Measurements from ENCODE around the gene ODR4.
"Not testable (repeated sequence)": the region's sequence is repeated elsewhere in the genome, so short reads cannot be mapped to it uniquely, and the experiment has no call there.

The ODR4 gene

GRCh38 chr1:186375152-186375928, at the start of gene ODR4, which contains the start of gene TPR:
TSS of gene ODR4 (plus strand) at chr1:186375838. CDS start at chr1:186379786, 3,948 bp downstream.
TSS of gene TPR (minus strand) at chr1:186375253. CDS start at chr1:186375028, 225 bp downstream.
- intact Hi-C loops (cut with DNase I) = loop anchor here (10.0 kb wide), 2 partner anchors 1061 to 1221 kb away; partner anchors contain the start of genes IVNS1ABP, SWT1 and TRMT1L
- DNase-seq = peak; percentile 94 to 99 (median 97)

GRCh38 chr1:186326009-186326408, 49.6 kb upstream of the ODR4 start:
- intact Hi-C loops (cut with DNase I) = no loop called here
- DNase-seq = no peak

DNA sequence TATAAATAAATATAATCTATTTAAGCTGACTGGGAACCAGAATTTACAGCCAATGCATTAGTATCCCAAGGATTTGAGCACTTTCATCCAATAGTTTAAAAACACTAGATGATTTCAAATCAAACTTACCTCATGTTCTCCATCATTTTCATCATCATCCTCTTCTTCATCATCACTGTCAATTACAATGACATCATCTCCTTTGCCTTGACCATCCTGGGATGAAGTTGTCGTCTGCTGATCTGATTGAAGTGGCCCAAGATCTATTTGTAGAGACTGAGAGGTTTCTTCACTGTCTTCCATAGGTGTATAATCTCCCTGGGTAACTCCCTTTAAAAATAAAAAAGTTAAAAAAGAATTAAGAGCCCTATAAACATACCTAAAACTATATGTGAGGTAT, 48.3 kb upstream of the ODR4 start:
- no peak for DNase-seq
- intact Hi-C loops (cut with DNase I) = no loop called here

DNA sequence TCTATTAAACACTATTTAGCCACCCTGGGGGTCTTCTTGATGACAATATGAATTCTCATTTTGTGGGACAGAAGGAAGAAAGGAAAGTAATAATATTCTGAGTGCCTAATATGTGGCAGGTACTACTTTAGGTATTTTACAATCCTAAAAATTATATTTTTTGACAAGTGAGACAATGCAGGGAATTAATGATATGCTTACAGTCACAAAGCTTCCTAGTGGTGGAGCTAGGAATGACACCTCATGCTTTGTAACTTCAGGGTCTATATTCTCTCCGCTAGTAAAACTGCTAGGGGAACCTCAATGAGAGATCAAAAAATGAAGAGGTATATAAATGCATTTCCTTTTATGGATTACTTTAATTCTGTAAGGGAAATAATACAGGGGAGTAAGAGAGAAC, 44.9 kb upstream of the ODR4 start:
- intact Hi-C loops (cut with DNase I) = no loop called here
- DNase-seq = no peak

GRCh38 chr1:186337554-186337953, 38.1 kb upstream of the ODR4 start:
- DNase-seq = no peak
- intact Hi-C loops (cut with DNase I) = no loop called here

GRCh38 chr1:186340772-186341171, 34.9 kb upstream of the ODR4 start:
- DNase-seq = no peak
- intact Hi-C loops (cut with DNase I) = no loop called here

- intact Hi-C loops (cut with DNase I); DNase-seq: not testable (repeated sequence)
These were observed 27.6 kb upstream of the ODR4 start for GRCh38 chr1:186347837-186348691.

DNA sequence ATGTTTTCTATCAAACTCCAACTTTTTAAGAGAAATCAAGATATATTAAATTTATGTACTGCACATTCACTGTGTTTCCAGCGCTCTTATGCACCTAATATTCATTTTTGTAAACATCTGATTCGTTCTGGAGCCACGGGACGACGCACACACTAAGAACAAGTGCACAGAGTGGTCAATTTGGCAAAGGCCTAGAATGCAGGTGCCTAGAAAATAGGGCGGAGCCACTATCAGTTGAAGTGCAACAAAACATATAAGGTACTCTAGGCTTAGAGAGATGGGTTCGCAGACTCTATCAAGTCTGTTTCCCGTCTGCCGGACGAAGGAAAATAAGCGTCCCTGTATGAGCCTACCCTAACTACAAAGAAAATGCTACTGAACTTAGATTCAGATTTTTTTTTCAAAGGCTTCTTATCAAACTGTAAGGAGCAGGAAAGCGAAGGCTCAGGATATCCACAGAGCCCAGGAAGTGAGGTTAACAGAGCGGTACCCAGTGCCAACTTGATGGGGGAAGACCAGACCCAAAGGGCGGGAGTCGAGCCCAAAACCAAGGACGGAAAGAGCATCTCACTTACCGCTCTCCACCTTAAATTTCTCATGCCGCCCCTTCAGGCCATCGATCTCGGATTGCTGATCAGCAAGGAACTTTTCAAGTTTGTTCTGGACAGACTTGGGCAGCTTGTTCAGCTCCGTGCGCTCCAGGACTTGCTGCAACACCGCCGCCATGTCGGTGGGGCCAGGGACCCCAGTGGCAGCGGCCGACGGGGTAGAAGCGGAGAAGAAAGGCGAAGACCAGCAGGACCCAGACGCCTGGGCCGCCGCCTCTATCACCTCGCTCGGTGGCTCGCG, 1.1 kb upstream of the ODR4 start:
- DNase-seq = peak in 3 of 42 donors; percentile 4 to 23 (median 10)
- intact Hi-C loops (cut with DNase I) = loop anchor here (10.0 kb wide), 2 partner anchors 1060 to 1220 kb away; partner anchors contain the start of genes IVNS1ABP, SWT1 and TRMT1L

GRCh38 chr1:186375929-186376319, 286 bp downstream of the ODR4 start:
- intact Hi-C loops (cut with DNase I) = loop anchor here (10.0 kb wide), 2 partner anchors 1061 to 1221 kb away; partner anchors contain the start of genes IVNS1ABP, SWT1 and TRMT1L
- DNase-seq = no peak

- no peak for DNase-seq
- intact Hi-C loops (cut with DNase I) = no loop called here
These were observed 11.2 kb downstream of the ODR4 start for GRCh38 chr1:186386725-186387383.

DNA sequence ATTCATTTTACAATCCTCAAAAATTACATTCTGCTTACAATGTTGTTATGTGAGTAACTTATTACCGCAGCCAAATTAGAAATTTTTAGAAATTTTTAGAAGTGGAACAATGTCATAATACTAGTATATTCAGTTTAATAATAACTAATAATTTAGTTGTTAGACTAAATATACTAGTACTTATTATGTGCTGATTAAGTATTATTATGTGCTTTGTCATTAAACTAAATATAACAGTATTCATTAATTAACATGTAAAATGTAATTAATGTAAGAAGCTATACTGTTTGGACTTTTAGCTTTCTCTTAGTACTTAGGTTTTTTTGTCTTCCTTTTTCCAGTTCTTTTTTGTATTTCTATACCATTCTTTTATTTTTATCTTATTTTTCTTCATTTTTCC, 15.3 kb downstream of the ODR4 start:
- intact Hi-C loops (cut with DNase I) = no loop called here
- DNase-seq = no peak

DNA sequence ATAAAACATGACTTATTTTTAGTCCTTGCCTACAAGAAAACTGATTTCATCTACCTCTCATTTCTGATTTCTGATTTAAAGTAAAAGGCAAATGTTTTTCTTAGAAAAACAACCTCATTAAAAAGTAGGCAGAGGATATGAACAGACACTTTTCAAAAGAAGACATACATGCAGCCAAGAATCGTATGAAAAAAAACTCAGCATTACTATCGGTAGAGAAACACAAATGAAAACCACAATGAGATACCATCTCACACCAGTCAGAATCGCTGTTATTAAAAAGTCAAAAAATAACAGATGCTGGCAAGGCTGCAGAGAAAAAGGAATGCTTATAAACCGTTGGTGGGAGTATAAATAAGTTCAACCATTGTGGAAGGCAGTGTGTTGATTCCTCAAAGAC, 16.2 kb downstream of the ODR4 start:
- DNase-seq = no peak
- intact Hi-C loops (cut with DNase I) = no loop called here

GRCh38 chr1:186392711-186393110, 17.1 kb downstream of the ODR4 start:
- intact Hi-C loops (cut with DNase I); DNase-seq: not testable (repeated sequence)

GRCh38 chr1:186401446-186401845, 25.8 kb downstream of the ODR4 start:
- DNase-seq; intact Hi-C loops (cut with DNase I): not testable (repeated sequence)

DNA sequence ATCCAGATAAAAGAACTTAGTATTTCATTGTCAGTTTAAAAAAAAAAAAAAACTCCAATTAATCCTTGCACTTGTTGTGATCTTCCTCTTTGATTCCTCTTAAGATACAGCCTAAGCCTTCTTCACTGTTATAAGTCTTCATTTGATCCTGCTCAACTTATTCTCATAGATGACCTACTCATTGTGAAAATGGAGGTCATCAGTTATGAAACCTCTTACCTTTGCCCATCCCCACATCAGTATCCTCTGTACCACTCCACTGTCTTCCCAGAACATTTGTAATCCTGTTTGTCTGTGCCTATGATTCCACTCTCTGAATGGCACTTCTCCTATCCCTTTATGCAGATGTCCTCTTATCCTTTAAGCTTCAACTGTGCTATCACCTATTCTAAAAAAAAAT, 28.0 kb downstream of the ODR4 start:
- DNase-seq = no peak
- intact Hi-C loops (cut with DNase I) = no loop called here

DNA sequence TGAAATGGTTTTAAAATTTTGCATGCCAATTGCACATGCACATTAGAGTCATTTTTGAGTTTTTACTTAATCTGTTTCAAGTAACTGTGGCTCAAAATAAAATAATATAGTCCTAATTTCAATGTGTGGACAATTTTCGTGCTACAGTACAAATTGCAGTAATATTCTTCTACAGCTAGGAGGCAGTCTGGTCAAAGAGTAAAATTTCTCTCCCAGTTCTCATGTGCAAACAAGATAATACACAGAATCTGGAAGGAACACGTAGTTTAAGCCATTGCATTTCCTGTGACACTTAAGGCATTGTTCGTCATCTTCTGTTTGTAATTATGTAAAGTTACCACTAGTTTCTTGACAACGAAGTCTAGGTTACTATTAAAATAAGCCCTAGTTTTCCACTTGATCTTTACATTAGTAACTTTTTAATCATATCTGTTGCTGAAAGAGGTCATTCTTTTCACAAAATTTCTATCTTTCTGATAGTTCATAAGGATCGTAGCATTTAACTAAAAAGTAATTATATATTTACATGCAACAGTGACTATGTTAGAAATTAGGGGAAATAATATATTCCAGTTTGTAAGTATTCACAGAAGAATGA, 28.9 kb downstream of the ODR4 start:
- intact Hi-C loops (cut with DNase I) = no loop called here
- DNase-seq = peak in 1 of 42 donors; percentile 11

- DNase-seq = no peak
- intact Hi-C loops (cut with DNase I) = no loop called here
These were observed 33.5 kb downstream of the ODR4 start for GRCh38 chr1:186409091-186409490.

DNA sequence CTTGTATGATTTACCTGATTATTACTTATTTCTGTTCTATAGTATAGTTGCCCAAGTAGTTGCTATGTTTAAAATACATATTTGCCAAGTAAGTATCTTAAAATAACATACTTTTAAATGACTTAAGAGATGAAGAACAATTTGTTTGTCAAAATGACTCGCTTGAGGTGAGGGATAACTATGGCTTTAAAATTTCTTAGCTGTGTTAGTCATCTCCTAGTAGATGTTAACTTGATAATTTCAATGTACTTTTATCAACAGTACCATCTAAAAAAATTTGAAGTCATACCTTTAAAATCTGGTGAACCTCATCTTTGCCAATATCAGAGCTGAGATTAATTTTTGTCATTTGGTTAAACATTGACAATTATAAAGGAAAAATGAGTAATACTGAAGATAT, 37.7 kb downstream of the ODR4 start:
- intact Hi-C loops (cut with DNase I) = no loop called here
- no peak for DNase-seq
